ENCODE data around the gene TOP2B.

Gene TOP2B

GRCh38 chr3:25657293-25657692 lies 7.4 kb downstream of the TOP2B start:
- Histone ChIP-seq H3K4me1 (ENCODE audit: control insufficient read depth, low read length) (peaks cover 32% of the 10 kb centered on the region), H3K27ac (ENCODE audit: low read depth, low read length) (no peak overlapping the region), H3K36me3 (ENCODE audit: control insufficient read depth, low read length) (peaks cover 27% of the 10 kb centered on the region), H3K4me3 (ENCODE audit: low read length) (no peak overlapping the region), H3K79me2 (ENCODE audit: control insufficient read depth, low read length) (peaks cover 100% of the 10 kb centered on the region), H3K27me3 (ENCODE audit: control insufficient read depth, low read length) (no peaks in the 10 kb centered on the region), H3K9me3 (ENCODE audit: control insufficient read depth, insufficient read depth, low read length) (no peaks in the 10 kb centered on the region), H3K4me2 (ENCODE audit: low read length) (no peak overlapping the region), H3K9me2 (replicated peaks; ENCODE audit: control insufficient read depth, low read length) (no peaks in the 10 kb centered on the region), H3F3A (ENCODE audit: control insufficient read depth, insufficient read depth) (no peaks in the 10 kb centered on the region), H4K20me1 (ENCODE audit: control insufficient read depth, insufficient read depth, low read depth, low read length) (peaks cover 21% of the 10 kb centered on the region)
- no peak for TF ChIP-seq EZH2phosphoT487 (IDR thresholded peaks at IDR 0.05; ENCODE audit: borderline replicate concordance, low read length)
- no peak for TF ChIP-seq CTCF (IDR thresholded peaks at IDR 0.05; ENCODE audit: low read depth, low read length, poor library complexity, severe bottlenecking)

GRCh38 chr3:25655659-25656058 lies 9.0 kb downstream of the TOP2B start:
- no peak for TF ChIP-seq EZH2phosphoT487 (IDR thresholded peaks at IDR 0.05; ENCODE audit: borderline replicate concordance, low read length)
- H4K20me1 ChIP-seq (ENCODE audit: control insufficient read depth, insufficient read depth, low read depth, low read length): peaks cover 19% of the 10 kb centered on the region
- no peaks in the 10 kb centered on the region for H3K9me2 ChIP-seq (replicated peaks; ENCODE audit: control insufficient read depth, low read length)
- peaks cover 28% of the 10 kb centered on the region for H3K36me3 ChIP-seq (ENCODE audit: control insufficient read depth, low read length)
- H3K4me3 ChIP-seq (ENCODE audit: low read length): no peak overlapping the region
- no peak overlapping the region for H3K4me2 ChIP-seq (ENCODE audit: low read length)
- H3K79me2 ChIP-seq (ENCODE audit: control insufficient read depth, low read length): peaks cover 100% of the 10 kb centered on the region
- 0 out of 2 replicates have a peak, but pooled peaks cover 2% of the 10 kb centered on the region for H3F3A ChIP-seq (ENCODE audit: control insufficient read depth, insufficient read depth)
- no peaks in the 10 kb centered on the region for H3K27me3 ChIP-seq (ENCODE audit: control insufficient read depth, low read length)
- H3K4me1 ChIP-seq (ENCODE audit: control insufficient read depth, low read length): peaks cover 16% of the 10 kb centered on the region
- H3K27ac ChIP-seq (ENCODE audit: low read depth, low read length): no peak overlapping the region
- no peaks in the 10 kb centered on the region for H3K9me3 ChIP-seq (ENCODE audit: control insufficient read depth, insufficient read depth, low read length)

- Histone ChIP-seq H3K4me1 (ENCODE audit: control insufficient read depth, low read length) (peaks cover 7% of the 10 kb centered on the region), H3K36me3 (ENCODE audit: control insufficient read depth, low read length) (peaks cover 31% of the 10 kb centered on the region), H3F3A (ENCODE audit: control insufficient read depth, insufficient read depth) (peaks cover 10% of the 10 kb centered on the region; the same call in 1 of the 2 replicates), H3K27ac (ENCODE audit: low read depth, low read length) (no peak overlapping the region), H4K20me1 (ENCODE audit: control insufficient read depth, insufficient read depth, low read depth, low read length) (peaks cover 19% of the 10 kb centered on the region), H3K4me2 (ENCODE audit: low read length) (no peak overlapping the region), H3K27me3 (ENCODE audit: control insufficient read depth, low read length) (no peaks in the 10 kb centered on the region), H3K79me2 (ENCODE audit: control insufficient read depth, low read length) (peaks cover 100% of the 10 kb centered on the region), H3K9me3 (ENCODE audit: control insufficient read depth, insufficient read depth, low read length) (no peaks in the 10 kb centered on the region), H3K9me2 (replicated peaks; ENCODE audit: control insufficient read depth, low read length) (no peaks in the 10 kb centered on the region), H3K4me3 (ENCODE audit: low read length) (no peak overlapping the region)
- TF ChIP-seq EZH2phosphoT487 (IDR thresholded peaks at IDR 0.05; ENCODE audit: borderline replicate concordance, low read length) (no peak), CTCF (IDR thresholded peaks at IDR 0.05; ENCODE audit: low read depth, low read length, poor library complexity, severe bottlenecking) (no peak)
Measured at GRCh38 chr3:25654576-25654975, 10.1 kb downstream of the TOP2B start.

GRCh38 chr3:25653322-25653721 lies 11.4 kb downstream of the TOP2B start:
- Histone ChIP-seq H3K4me1 (ENCODE audit: control insufficient read depth, low read length) (peaks cover 2% of the 10 kb centered on the region), H3K79me2 (ENCODE audit: control insufficient read depth, low read length) (peaks cover 100% of the 10 kb centered on the region), H3K4me3 (ENCODE audit: low read length) (no peak overlapping the region), H3K27ac (ENCODE audit: low read depth, low read length) (no peak overlapping the region), H3K9me3 (ENCODE audit: control insufficient read depth, insufficient read depth, low read length) (no peaks in the 10 kb centered on the region), H3K36me3 (ENCODE audit: control insufficient read depth, low read length) (peaks cover 24% of the 10 kb centered on the region), H4K20me1 (ENCODE audit: control insufficient read depth, insufficient read depth, low read depth, low read length) (peaks cover 19% of the 10 kb centered on the region; the same call in 1 of the 2 replicates), H3K27me3 (ENCODE audit: control insufficient read depth, low read length) (no peaks in the 10 kb centered on the region), H3F3A (ENCODE audit: control insufficient read depth, insufficient read depth) (peaks cover 15% of the 10 kb centered on the region; the same call in 1 of the 2 replicates), H3K9me2 (replicated peaks; ENCODE audit: control insufficient read depth, low read length) (no peaks in the 10 kb centered on the region), H3K4me2 (ENCODE audit: low read length) (no peak overlapping the region)
- TF ChIP-seq CTCF (IDR thresholded peaks at IDR 0.05; ENCODE audit: low read depth, low read length, poor library complexity, severe bottlenecking): no peak
- no peak for TF ChIP-seq EZH2phosphoT487 (IDR thresholded peaks at IDR 0.05; ENCODE audit: borderline replicate concordance, low read length)

Measured in DOHH2 (cell line).